Panc1 (cell line): ENCODE data around the gene CHCHD3. TPM values are rescaled to one million over a fixed set of nuclear protein-coding genes. Genes with fewer than 3 reads are reported as not detected.

Experiments used
- ATAC-seq: fragments of 200-7000 bp; cut with Tn5 transposase; 2 replicates; pipeline ENCODE4 v1.9.1; 2020; ENCODE audit warnings: mild to moderate bottlenecking, moderate library complexity
- BruUV-seq: library from RNA; stranded (reverse); fragments of 400-500 nt; replicated peaks from 2 replicates; lab custom pipeline; 2021; lab: Mats Ljungman, UMichigan
- CTCF ChIA-PET: fragments of 300-600 bp; sonication (Branson Sonifier 250); formaldehyde crosslinking; loops from one replicate; lab custom pipeline; 2022; ENCODE audit warnings: antibody characterized with exemption; lab: Charles Lee
- POLR2A ChIA-PET: fragments of 300-600 bp; sonication (Branson Sonifier 250); formaldehyde crosslinking; loops from one replicate; lab custom pipeline; 2022; ENCODE audit warnings: antibody characterized with exemption; lab: Charles Lee
- DNase-seq: peaks from one replicate; pipeline ENCODE4 v3.0.0-alpha.2; 2010; ENCODE audit warnings: low read depth, low spot score
- H3K27ac ChIP-seq: 2 replicates; pipeline ENCODE4 v1.5.1; 2011; ENCODE audit warnings: mild to moderate bottlenecking, low read length, inconsistent platforms
- H3K27me3 ChIP-seq: fragments of 200-500 bp; sonication (Bioruptor generic); 2 replicates; pipeline ENCODE4 v1.6.0; 2014; ENCODE audit warnings: low read length, inconsistent platforms; ENCODE audit not compliant: control insufficient read depth, insufficient read depth
- H3K36me3 ChIP-seq: fragments of 200-500 bp; sonication (Bioruptor generic); 2 replicates; pipeline ENCODE4 v1.5.1; 2014; ENCODE audit warnings: inconsistent platforms, mild to moderate bottlenecking, low read length, moderate library complexity; ENCODE audit not compliant: control insufficient read depth, insufficient read depth
- H3K4me1 ChIP-seq: 2 replicates; pipeline ENCODE4 v1.5.1; 2011; ENCODE audit warnings: inconsistent platforms, mild to moderate bottlenecking, low read length, moderate library complexity; ENCODE audit not compliant: control insufficient read depth, insufficient read depth
- H3K4me3 ChIP-seq, 2 experiments: 2 replicates each; pipeline ENCODE4 v1.5.1; 2011 to 2012; ENCODE audit warnings: low read depth in 2 of 2, low read length in 2 of 2, mild to moderate bottlenecking in 2 of 2, inconsistent platforms in 1 of 2, moderate library complexity in 1 of 2
- H3K9me3 ChIP-seq: fragments of 200-500 bp; sonication (Bioruptor generic); 2 replicates; pipeline ENCODE4 v1.5.1; 2014; ENCODE audit warnings: low read depth, mild to moderate bottlenecking, inconsistent platforms, low read length, moderate library complexity; ENCODE audit not compliant: control insufficient read depth, insufficient read depth
- POLR2AphosphoS5 ChIP-seq: IDR thresholded peaks from 2 replicates; pipeline ENCODE4 v1.6.1; 2012; ENCODE audit warnings: mild to moderate bottlenecking, low read depth, low read length, moderate library complexity
- SIN3A ChIP-seq: IDR thresholded peaks from 2 replicates; pipeline ENCODE4 v1.6.1; 2012; ENCODE audit warnings: low read depth, mild to moderate bottlenecking, low read length, moderate library complexity, borderline replicate concordance; ENCODE audit not compliant: insufficient read depth
- TCF7L2 ChIP-seq: IDR thresholded peaks from 2 replicates; pipeline ENCODE4 v1.6.1; 2011; ENCODE audit warnings: mild to moderate bottlenecking, low read depth, low read length, inconsistent platforms
- in situ Hi-C: cut with HindIII; loops from 2 replicates; pipeline ENCODE4 v1.10.0; 2016; ENCODE audit warnings: low sequenced_read_pairs, low pct_unique_long_range_greater_than_20kb
- intact Hi-C: fragments of 100-400 bp; cut with micrococcal nuclease; formaldehyde crosslinking; loops from one replicate; pipeline ENCODE4 v1.10.0; 2022; ENCODE audit not compliant: unreplicated experiment
- total RNA-seq: library from RNA; stranded (reverse); gene quantifications from one replicate; pipeline ENCODE4 v1.2.1, GENCODE V29; 2021; ENCODE audit not compliant: unreplicated experiment
- TF ChIP-seq, protein P1 (sequence below): fragments of 450-650 bp; IDR thresholded peaks from 2 replicates; pipeline ENCODE4 v1.5.1; 2017; ENCODE audit warnings: mild to moderate bottlenecking
- TF ChIP-seq, protein P2 (sequence below), 2 experiments: IDR thresholded peaks; 2 replicates each; pipeline ENCODE4 v1.6.1; 2011 to 2012; ENCODE audit warnings: low read depth in 2 of 2, control low read depth in 1 of 2, low read length in 1 of 2, mild to moderate bottlenecking in 1 of 2, moderate library complexity in 1 of 2; ENCODE audit not compliant: insufficient read depth in 1 of 2

Gene CHCHD3
- total RNA-seq, 1 experiment from 2014 or later, result 109 TPM

DNA sequence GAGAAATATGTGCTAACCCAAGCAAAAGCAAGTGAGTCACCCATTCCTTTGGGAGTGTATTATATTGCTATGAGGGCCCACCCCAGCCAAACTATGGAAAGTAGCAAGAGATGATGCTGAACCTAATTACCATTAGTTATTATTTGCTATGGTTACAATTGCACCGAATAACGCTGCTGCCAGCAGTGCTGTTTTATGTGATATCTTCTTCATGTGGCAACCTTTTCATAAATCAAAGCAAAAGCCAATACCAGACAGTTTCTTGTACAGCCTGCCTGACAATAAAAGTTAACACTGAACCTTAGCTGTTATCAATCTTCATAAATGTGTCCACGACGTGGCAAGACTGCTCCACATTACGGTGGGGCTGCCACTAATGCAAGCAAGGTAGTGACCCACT is 263.9 kb downstream of the CHCHD3 start:
- DNase-seq, result no peak
- intact Hi-C loops, result no loop called here
- Histone ChIP-seq H3K4me1 (no peaks in the 10 kb centered on the region), H3K27me3 (no peaks in the 10 kb centered on the region), H3K4me3 (no peak overlapping the region), H3K36me3 (no peaks in the 10 kb centered on the region), H3K9me3 (no peaks in the 10 kb centered on the region), H3K27ac (no peak overlapping the region)
- ChIA-PET CTCF (no interaction called here), POLR2A (no interaction called here)
- no TSS peak for BruUV-seq
- no peak for TF ChIP-seq POLR2AphosphoS5
- no peak for TF ChIP-seq TCF7L2
- TF ChIP-seq, protein P1, sequence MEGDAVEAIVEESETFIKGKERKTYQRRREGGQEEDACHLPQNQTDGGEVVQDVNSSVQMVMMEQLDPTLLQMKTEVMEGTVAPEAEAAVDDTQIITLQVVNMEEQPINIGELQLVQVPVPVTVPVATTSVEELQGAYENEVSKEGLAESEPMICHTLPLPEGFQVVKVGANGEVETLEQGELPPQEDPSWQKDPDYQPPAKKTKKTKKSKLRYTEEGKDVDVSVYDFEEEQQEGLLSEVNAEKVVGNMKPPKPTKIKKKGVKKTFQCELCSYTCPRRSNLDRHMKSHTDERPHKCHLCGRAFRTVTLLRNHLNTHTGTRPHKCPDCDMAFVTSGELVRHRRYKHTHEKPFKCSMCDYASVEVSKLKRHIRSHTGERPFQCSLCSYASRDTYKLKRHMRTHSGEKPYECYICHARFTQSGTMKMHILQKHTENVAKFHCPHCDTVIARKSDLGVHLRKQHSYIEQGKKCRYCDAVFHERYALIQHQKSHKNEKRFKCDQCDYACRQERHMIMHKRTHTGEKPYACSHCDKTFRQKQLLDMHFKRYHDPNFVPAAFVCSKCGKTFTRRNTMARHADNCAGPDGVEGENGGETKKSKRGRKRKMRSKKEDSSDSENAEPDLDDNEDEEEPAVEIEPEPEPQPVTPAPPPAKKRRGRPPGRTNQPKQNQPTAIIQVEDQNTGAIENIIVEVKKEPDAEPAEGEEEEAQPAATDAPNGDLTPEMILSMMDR, result no peak
- TF ChIP-seq, protein P2, sequence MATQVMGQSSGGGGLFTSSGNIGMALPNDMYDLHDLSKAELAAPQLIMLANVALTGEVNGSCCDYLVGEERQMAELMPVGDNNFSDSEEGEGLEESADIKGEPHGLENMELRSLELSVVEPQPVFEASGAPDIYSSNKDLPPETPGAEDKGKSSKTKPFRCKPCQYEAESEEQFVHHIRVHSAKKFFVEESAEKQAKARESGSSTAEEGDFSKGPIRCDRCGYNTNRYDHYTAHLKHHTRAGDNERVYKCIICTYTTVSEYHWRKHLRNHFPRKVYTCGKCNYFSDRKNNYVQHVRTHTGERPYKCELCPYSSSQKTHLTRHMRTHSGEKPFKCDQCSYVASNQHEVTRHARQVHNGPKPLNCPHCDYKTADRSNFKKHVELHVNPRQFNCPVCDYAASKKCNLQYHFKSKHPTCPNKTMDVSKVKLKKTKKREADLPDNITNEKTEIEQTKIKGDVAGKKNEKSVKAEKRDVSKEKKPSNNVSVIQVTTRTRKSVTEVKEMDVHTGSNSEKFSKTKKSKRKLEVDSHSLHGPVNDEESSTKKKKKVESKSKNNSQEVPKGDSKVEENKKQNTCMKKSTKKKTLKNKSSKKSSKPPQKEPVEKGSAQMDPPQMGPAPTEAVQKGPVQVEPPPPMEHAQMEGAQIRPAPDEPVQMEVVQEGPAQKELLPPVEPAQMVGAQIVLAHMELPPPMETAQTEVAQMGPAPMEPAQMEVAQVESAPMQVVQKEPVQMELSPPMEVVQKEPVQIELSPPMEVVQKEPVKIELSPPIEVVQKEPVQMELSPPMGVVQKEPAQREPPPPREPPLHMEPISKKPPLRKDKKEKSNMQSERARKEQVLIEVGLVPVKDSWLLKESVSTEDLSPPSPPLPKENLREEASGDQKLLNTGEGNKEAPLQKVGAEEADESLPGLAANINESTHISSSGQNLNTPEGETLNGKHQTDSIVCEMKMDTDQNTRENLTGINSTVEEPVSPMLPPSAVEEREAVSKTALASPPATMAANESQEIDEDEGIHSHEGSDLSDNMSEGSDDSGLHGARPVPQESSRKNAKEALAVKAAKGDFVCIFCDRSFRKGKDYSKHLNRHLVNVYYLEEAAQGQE (IDR thresholded peaks at IDR 0.05; ENCODE audit: insufficient read depth in 1 of 2, low read depth in 2 of 2, low read length in 1 of 2), result no peak
- no peak for TF ChIP-seq SIN3A
- ATAC-seq, result no peak
- in situ Hi-C loops, result no loop called here

DNA sequence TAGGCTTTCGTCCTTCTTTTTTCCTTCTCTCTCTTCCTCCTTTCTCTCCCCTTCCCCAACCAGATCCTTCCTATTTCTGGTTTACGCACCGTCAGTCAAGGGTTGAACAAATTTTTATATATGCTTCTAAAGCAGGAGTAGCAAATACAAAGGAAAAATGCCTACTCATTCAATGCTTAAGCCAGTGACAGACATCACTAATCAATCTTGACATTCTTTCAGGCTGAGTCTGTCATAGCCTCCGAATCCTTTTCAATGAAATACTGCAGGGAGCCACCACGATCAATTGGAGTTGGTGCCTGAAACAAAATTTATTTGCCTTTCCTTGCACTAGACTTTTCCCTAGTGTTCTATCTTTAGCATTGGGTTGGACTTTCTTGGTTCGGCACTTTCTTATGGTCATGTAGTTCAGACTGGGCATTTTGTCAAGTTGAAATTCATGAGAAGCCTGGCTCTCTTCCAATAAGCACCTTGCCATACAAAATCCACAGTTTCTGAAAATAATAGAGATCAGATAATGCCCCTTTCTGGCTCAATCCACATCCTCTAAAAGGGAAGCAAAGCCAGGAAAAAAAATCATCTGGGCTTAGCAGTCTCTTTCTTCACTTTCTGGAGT is 266.1 kb downstream of the CHCHD3 start:
- H3K36me3 ChIP-seq, result no peaks in the 10 kb centered on the region
- H3K4me3 ChIP-seq, result no peak overlapping the region
- in situ Hi-C loops (no loop called here), intact Hi-C loops (no loop called here)
- ChIA-PET CTCF (no interaction called here), POLR2A (no interaction called here)
- BruUV-seq, result no TSS peak
- no peak for ATAC-seq
- H3K27ac ChIP-seq, result no peak overlapping the region
- no peaks in the 10 kb centered on the region for H3K4me1 ChIP-seq
- H3K9me3 ChIP-seq, result no peaks in the 10 kb centered on the region
- no peaks in the 10 kb centered on the region for H3K27me3 ChIP-seq
- TF ChIP-seq, protein P2 (IDR thresholded peaks at IDR 0.05; ENCODE audit: insufficient read depth in 1 of 2, low read depth in 2 of 2, low read length in 1 of 2), result no peak
- TF ChIP-seq, protein P1, result no peak
- TF ChIP-seq TCF7L2 (no peak), SIN3A (no peak), POLR2AphosphoS5 (no peak)
- DNase-seq, result no peak
